CD4-positive, alpha-beta T cell treated with Interleukin-6 for 4 hours (primary cell): ENCODE data around the gene PLEKHN1.

Source experiments
- DNase-seq: peaks from one replicate; pipeline ENCODE4 v3.0.0-alpha.2; 2020; ENCODE audit warnings: mixed read lengths

PLEKHN1 gene, protein sequence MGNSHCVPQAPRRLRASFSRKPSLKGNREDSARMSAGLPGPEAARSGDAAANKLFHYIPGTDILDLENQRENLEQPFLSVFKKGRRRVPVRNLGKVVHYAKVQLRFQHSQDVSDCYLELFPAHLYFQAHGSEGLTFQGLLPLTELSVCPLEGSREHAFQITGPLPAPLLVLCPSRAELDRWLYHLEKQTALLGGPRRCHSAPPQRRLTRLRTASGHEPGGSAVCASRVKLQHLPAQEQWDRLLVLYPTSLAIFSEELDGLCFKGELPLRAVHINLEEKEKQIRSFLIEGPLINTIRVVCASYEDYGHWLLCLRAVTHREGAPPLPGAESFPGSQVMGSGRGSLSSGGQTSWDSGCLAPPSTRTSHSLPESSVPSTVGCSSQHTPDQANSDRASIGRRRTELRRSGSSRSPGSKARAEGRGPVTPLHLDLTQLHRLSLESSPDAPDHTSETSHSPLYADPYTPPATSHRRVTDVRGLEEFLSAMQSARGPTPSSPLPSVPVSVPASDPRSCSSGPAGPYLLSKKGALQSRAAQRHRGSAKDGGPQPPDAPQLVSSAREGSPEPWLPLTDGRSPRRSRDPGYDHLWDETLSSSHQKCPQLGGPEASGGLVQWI

GRCh38 chr1:966135-966703 is at the start of gene PLEKHN1:
Gene PLEKHN1 (plus strand): TSS chr1:966482. CDS start chr1:966532, 50 bp downstream.
- peak; percentile 60 for DNase-seq

GRCh38 chr1:917076-917459 is 49.2 kb upstream of the PLEKHN1 start:
- DNase-seq, result no peak

- DNase-seq, result no peak
Measured at GRCh38 chr1:917466-918091, 48.7 kb upstream of the PLEKHN1 start.

DNA sequence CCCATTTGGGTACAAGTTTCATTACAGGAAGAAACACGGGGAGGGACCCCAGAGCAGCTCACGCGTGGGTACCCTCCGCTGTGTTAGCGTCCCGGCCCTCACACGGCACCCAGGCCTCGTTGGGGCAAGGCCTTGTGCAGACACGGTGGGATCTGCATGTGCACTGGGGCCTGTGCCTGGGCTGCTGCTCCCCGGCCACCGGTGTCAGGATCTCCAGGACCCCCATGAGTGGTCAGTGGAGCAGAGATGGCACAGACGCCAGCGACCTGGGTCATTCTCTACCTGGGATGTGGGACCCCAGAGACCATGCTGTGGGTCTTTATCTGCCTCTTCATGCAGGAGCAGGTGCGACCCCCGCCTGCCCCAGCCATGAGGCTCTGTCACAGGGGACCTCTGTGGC is 47.9 kb upstream of the PLEKHN1 start:
- DNase-seq, result no peak

- DNase-seq, result no peak
Measured at GRCh38 chr1:918843-919242, 47.4 kb upstream of the PLEKHN1 start.

GRCh38 chr1:919271-919872 is 46.9 kb upstream of the PLEKHN1 start:
- no peak for DNase-seq

DNA sequence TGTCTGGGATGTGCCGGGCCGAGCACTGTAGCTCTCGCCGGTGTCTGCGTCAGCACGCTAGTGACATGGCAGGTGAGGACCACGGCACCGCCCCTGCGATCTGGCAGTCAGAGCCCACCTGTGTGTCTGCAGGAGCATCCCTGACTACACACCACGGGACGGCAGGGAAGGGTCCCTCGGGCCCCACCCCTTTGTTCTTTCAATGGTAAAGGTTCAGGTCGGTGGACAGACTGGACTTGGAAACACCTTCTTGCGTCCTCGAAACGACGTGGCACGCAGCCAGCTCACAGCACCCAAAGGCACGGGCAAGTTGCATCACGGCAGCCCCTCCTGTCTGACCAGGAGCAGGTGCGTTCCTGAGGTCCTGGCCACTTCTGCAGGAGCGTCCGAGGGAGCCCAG is 46.3 kb upstream of the PLEKHN1 start:
- DNase-seq, result no peak

- DNase-seq, result no peak
Measured at GRCh38 chr1:920521-920920, 45.8 kb upstream of the PLEKHN1 start.

GRCh38 chr1:921011-921837 is 45.1 kb upstream of the PLEKHN1 start:
- DNase-seq, result peak; percentile 55

DNA sequence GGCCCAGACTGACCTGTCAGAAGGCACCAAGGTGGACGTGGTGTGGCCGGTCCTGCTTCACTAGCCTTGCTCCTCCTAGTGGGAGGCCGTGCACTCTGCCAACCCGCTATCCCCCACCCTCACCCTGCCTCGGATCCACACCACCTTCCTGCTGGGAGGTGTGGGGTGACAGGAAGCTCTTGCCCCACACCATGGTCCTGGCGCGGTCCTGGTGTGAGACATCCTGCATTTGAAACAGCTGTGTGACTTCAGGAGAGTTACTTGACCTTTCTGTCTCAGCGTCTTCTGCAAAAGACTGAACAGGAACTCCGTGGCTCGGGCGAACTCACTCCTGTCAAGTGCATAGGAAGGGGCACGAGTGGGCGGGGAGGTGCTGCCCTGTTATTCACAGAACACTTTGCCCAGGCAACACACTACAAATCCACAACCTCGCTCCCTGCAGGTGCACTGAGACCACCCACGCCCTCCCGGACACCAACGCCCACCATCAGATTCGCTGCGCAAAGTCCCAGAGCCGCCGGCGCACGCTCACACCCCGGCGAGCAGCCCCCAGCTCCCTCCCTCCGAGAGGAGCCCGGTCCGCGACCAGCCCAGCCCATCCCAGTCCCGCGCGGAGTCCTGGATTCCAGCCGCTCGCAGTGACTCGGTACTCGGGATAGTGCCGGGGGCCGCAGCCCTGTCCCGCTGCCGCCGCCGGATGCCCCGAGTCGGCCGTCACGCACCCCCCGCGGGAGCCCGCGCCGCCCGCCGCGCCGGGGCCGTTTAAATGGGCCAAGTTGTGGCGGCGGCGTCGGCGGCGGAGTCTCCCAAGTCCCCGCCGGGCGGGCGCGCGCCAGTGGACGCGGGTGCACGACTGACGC is 42.9 kb upstream of the PLEKHN1 start, which contains the start of gene SAMD11:
SAMD11 (plus strand) TSS at position 793 of the 860 bp plus-strand sequence. CDS start 509 bp downstream, outside the sequence.
- peak; percentile 74 for DNase-seq

- DNase-seq, result no peak
Measured at GRCh38 chr1:923991-924655, 42.2 kb upstream of the PLEKHN1 start.

GRCh38 chr1:924656-925560 is 41.4 kb upstream of the PLEKHN1 start:
- DNase-seq, result peak; percentile 18

GRCh38 chr1:925561-926421 is 40.5 kb upstream of the PLEKHN1 start:
- no peak for DNase-seq

DNA sequence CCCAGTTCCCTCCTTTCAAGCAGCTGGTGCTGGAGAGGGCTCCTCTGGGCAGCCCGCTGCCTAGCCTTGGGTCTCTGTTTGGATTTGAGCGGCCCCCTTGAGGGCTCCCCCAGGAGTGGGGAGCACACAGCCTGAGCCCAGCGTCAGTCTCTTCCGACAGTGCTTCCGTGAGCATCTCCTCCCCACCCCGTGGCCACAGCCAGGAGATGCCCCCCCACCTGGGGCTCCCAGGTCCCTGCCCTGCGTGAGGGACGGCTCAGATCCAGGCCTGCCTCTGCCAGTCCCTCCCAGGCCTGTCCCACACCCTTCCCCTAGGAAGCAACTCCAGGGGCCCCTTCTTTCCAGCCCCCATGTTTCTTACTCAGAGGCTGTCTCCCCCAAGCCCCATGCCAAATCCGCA is 39.0 kb upstream of the PLEKHN1 start:
- DNase-seq, result no peak

DNA sequence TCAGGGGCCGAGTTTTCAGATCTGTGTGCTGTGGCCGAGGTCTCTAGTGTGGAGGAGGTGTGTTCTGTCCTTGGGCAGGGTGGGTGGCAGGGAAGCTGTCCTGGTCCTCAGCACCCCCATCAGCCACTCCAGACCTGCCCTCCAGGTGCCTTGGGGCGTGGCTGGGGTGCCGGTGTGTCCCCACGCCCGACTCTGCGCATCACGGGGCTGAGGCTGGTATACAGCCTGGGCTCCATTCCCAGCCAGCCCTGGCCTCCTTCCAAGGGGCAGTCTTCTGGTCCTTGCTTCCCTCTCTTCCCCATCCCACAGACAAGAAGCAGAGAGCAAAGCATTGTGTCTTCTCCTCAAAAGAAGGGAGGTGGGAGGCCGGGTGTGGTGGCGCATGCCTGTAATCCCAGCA is 38.5 kb upstream of the PLEKHN1 start:
- no peak for DNase-seq

GRCh38 chr1:928825-929661 is 37.2 kb upstream of the PLEKHN1 start:
- no peak for DNase-seq
